ENCODE results near the gene CTNNA3.

- TF ChIP-seq CTCF (IDR thresholded peaks at IDR 0.05) (no peak), POLR2A (IDR thresholded peaks at IDR 0.05) (no peak)
Measured at GRCh38 chr10:66550351-66550750, 1145.6 kb downstream of the CTNNA3 start.

Measured in lower leg skin (tissue), 3 donors.